ENCODE results near the gene IFT88.

DNA sequence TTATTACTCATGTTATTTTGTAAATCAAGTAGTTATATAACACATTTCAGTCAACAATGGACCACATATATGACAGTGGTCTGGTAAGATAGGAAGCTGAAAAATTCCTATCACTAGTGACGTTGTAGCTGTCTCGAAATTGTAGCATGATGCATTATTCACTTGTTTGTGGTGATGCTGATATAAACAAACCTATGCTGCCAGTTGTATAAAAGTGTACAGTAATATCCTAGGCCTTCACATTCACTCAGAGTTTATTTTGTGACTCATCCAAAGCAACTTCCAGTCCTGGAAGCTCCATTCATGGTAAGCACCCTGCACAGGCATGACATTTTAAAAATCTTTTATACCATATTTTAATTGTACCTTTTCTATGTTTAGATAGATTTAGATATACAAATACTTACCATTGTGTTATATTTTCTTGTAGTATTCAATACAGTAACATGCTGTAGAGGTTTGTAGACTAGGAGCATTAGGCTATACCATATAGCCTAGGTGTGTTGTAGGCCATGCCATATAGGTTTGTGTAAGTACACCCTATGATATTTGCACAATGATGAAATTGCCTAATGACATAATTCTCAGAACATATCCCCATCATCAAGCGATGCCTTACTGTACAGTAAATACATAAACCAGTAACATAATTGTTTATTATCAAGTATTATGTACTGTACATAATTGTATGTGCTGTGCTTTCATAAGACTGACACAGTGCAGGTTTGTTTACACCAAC lies 49.3 kb downstream of the IFT88 start:
- TF ChIP-seq CTCF (conservative IDR thresholded peaks at IDR 0.05) (no peak), ZFX (IDR thresholded peaks at IDR 0.05) (no peak)

All from C4-2B (cell line).